ENCODE data around the gene LRRC3.

Gene LRRC3

GRCh38 chr21:44459712-44460440 lies 4.6 kb downstream of the LRRC3 start:
- DNase-seq: no peak

- no peak for DNase-seq
Measured at GRCh38 chr21:44460441-44460755, 5.1 kb downstream of the LRRC3 start.

GRCh38 chr21:44461005-44461404 lies 5.7 kb downstream of the LRRC3 start:
- no peak for DNase-seq

GRCh38 chr21:44461464-44462001 lies 6.2 kb downstream of the LRRC3 start:
- DNase-seq: no peak

GRCh38 chr21:44462086-44462833 lies 7.0 kb downstream of the LRRC3 start:
- no peak for DNase-seq

- DNase-seq: no peak
Measured at GRCh38 chr21:44462834-44463200, 7.5 kb downstream of the LRRC3 start.

GRCh38 chr21:44463724-44464123 lies 8.4 kb downstream of the LRRC3 start:
- DNase-seq: no peak

- no peak for DNase-seq
Measured at GRCh38 chr21:44464351-44464750, 9.0 kb downstream of the LRRC3 start.

GRCh38 chr21:44466351-44466954 lies 11.1 kb downstream of the LRRC3 start:
- no peak for DNase-seq

- DNase-seq: no peak
Measured at GRCh38 chr21:44466996-44467858, 11.9 kb downstream of the LRRC3 start.

- DNase-seq: no peak
Measured at GRCh38 chr21:44467859-44468195, 12.5 kb downstream of the LRRC3 start.

- DNase-seq: no peak
Measured at GRCh38 chr21:44471341-44471740, 16.0 kb downstream of the LRRC3 start.

- no peak for DNase-seq
Measured at GRCh38 chr21:44471996-44472395, 16.7 kb downstream of the LRRC3 start.

GRCh38 chr21:44473915-44474555 lies 18.7 kb downstream of the LRRC3 start:
- DNase-seq: no peak

GRCh38 chr21:44475266-44475845 lies 20.0 kb downstream of the LRRC3 start:
- no peak for DNase-seq

- no peak for DNase-seq
Measured at GRCh38 chr21:44477131-44477530, 21.8 kb downstream of the LRRC3 start.

- DNase-seq: no peak
Measured at GRCh38 chr21:44477712-44478111, 22.4 kb downstream of the LRRC3 start.

GRCh38 chr21:44478124-44478800 lies 23.0 kb downstream of the LRRC3 start:
- no peak for DNase-seq

- DNase-seq: no peak
Measured at GRCh38 chr21:44478801-44479167, 23.5 kb downstream of the LRRC3 start.

- peak; percentile 42 for DNase-seq
Measured at GRCh38 chr21:44479556-44480199, 24.4 kb downstream of the LRRC3 start.

Data from activated naive CD4-positive, alpha-beta T cell treated with Interleukin-2 at 50 U/mL for 16 hours (primary cell).